ENCODE results near the gene TEX44. TPM values are rescaled to one million over a fixed set of nuclear protein-coding genes. Genes with fewer than 3 reads are reported as not detected.
"Not testable (repeated sequence)": the region's sequence is repeated elsewhere in the genome, so short reads cannot be mapped to it uniquely, and the experiment has no call there.

The TEX44 gene
- total RNA-seq, 2 donors from 2014 or later, result not detected

- no peak overlapping the region for H3K9ac ChIP-seq (ENCODE audit: low read depth in 2 of 2, low read length in 2 of 2)
- H3K9me3 ChIP-seq, result no peaks in the 10 kb centered on the region
- intact Hi-C loops (cut with DNase I), result no loop called here
- H3K27ac ChIP-seq, result no peak overlapping the region
- DNase-seq, result no peak
- H3K36me3 ChIP-seq, result no peaks in the 10 kb centered on the region
- no peaks in the 10 kb centered on the region for H3K27me3 ChIP-seq
- no peaks in the 10 kb centered on the region for H3K4me1 ChIP-seq
- H3K4me3 ChIP-seq, result no peak overlapping the region
- no peak for TF ChIP-seq CTCF (IDR thresholded peaks at IDR 0.05)
Observed at GRCh38 chr2:231548752-231549151, 43.9 kb upstream of the TEX44 start.

- H3K9me3 ChIP-seq, result no peaks in the 10 kb centered on the region
- no peak for DNase-seq
- no peak overlapping the region for H3K4me3 ChIP-seq
- H3K36me3 ChIP-seq, result no peaks in the 10 kb centered on the region
- H3K4me1 ChIP-seq, result no peaks in the 10 kb centered on the region
- no peak overlapping the region for H3K9ac ChIP-seq (ENCODE audit: low read depth in 2 of 2, low read length in 2 of 2)
- intact Hi-C loops (cut with DNase I), result loop anchor here (10.0 kb wide), 1 partner anchor 65 kb away; no protein-coding TSS in a partner anchor
- TF ChIP-seq CTCF (IDR thresholded peaks at IDR 0.05), result no peak
- no peaks in the 10 kb centered on the region for H3K27me3 ChIP-seq
- no peak overlapping the region for H3K27ac ChIP-seq
Observed at GRCh38 chr2:231549446-231550239, 43.0 kb upstream of the TEX44 start.

- Histone ChIP-seq H3K9ac (ENCODE audit: low read depth in 2 of 2, low read length in 2 of 2) (no peak overlapping the region), H3K27ac (no peak overlapping the region), H3K27me3 (no peaks in the 10 kb centered on the region), H3K4me1 (no peaks in the 10 kb centered on the region), H3K36me3 (no peaks in the 10 kb centered on the region), H3K4me3 (no peak overlapping the region), H3K9me3 (no peaks in the 10 kb centered on the region)
- intact Hi-C loops (cut with DNase I), result loop anchor here (10.0 kb wide), 1 partner anchor 68 kb away; no protein-coding TSS in a partner anchor
- DNase-seq, result no peak
- TF ChIP-seq CTCF (IDR thresholded peaks at IDR 0.05), result no peak
Observed at GRCh38 chr2:231552752-231553151, 39.9 kb upstream of the TEX44 start.

- no peak overlapping the region for H3K4me3 ChIP-seq
- peak overlapping the region; percentile 67 for H3K27ac ChIP-seq
- no peaks in the 10 kb centered on the region for H3K27me3 ChIP-seq
- no peak for TF ChIP-seq CTCF (IDR thresholded peaks at IDR 0.05)
- H3K9ac ChIP-seq (ENCODE audit: low read depth in 2 of 2, low read length in 2 of 2), result peak overlapping the region; percentile 21 to 36
- H3K36me3 ChIP-seq, result no peaks in the 10 kb centered on the region
- no peak for DNase-seq
- intact Hi-C loops (cut with DNase I), result loop anchor here (10.0 kb wide), 1 partner anchor 70 kb away; no protein-coding TSS in a partner anchor
- no peaks in the 10 kb centered on the region for H3K4me1 ChIP-seq
- H3K9me3 ChIP-seq, result no peaks in the 10 kb centered on the region
Observed at GRCh38 chr2:231554327-231554726, 38.3 kb upstream of the TEX44 start.

- Histone ChIP-seq H3K4me3 (no peak overlapping the region), H3K27ac (peak overlapping the region; percentile 67), H3K9me3 (no peaks in the 10 kb centered on the region), H3K4me1 (no peaks in the 10 kb centered on the region), H3K36me3 (no peaks in the 10 kb centered on the region), H3K27me3 (no peaks in the 10 kb centered on the region), H3K9ac (ENCODE audit: low read depth in 2 of 2, low read length in 2 of 2) (peak overlapping the region; percentile 21 to 39)
- intact Hi-C loops (cut with DNase I), result loop anchor here (5.0 to 10.0 kb wide), 2 partner anchors 33 to 70 kb away; no protein-coding TSS in a partner anchor
- TF ChIP-seq CTCF (IDR thresholded peaks at IDR 0.05), result no peak
- peak; percentile 72 for DNase-seq
Observed at GRCh38 chr2:231554748-231555545, 37.7 kb upstream of the TEX44 start.

GRCh38 chr2:231556496-231556895, 36.2 kb upstream of the TEX44 start:
- intact Hi-C loops (cut with DNase I), result loop anchor here (5.0 to 10.0 kb wide), 2 partner anchors 34 to 72 kb away; no protein-coding TSS in a partner anchor
- not testable (repeated sequence) for H3K27me3 ChIP-seq

More at GRCh38 chr2:231556496-231556895, 36.2 kb upstream of the TEX44 start:
- not testable (repeated sequence) for H3K36me3 ChIP-seq; H3K4me1 ChIP-seq; DNase-seq; H3K4me3 ChIP-seq; H3K27ac ChIP-seq; H3K9me3 ChIP-seq; H3K9ac ChIP-seq (ENCODE audit: low read depth in 2 of 2, low read length in 2 of 2)

Data from colonic mucosa (tissue), 4 donors.